ENCODE results near the gene CEP350. TPM values are rescaled to one million over a fixed set of nuclear protein-coding genes. Genes with fewer than 3 reads are reported as not detected.

The CEP350 gene
- total RNA-seq, 1 donor, result 57.9 TPM

DNA sequence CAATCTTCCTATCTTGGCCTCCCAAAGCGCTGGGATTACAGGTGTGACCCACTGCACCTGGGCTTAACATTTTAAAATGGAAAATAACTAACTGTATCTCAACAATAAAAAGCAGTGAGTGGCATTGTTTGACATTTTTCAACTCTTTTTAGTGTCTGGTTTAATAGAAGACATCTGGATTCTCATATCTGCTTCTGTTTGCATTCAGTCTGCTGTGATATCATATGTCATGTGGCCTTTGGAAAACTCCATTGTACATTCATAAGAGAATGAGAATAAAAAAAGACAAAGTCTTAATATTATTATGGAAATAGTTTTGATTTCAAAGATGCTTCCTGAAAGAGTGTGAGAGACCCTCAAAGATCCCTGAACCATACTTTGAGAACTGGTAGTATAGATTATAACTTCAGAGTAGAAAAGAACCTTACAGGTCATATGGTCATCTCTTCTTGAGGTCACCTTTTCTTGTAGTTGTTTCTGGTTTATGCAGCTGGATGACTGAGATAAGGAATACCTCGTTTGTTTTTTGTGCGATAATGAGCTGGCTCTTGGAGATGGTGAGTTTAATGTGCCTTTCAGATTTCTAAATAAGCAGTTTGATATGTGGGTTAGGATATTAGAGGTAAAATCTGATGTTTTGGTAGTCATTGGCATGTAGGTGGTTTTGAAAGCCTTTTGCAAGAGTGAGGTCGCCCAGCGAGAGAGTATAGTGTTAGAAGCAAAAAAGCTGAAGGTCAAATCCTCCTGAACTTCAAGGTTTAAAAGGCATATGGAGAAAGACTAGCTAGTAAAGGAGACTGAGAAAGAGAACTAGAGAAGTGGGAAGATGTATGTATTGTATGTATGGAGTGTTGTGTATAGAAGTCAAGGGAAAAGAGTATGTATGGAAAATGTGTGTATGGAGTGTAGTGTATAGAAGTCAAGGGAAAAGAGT is 17.2 kb downstream of the CEP350 start:
- no peak for DNase-seq (ENCODE audit: low read depth)
- TF ChIP-seq, protein P1, sequence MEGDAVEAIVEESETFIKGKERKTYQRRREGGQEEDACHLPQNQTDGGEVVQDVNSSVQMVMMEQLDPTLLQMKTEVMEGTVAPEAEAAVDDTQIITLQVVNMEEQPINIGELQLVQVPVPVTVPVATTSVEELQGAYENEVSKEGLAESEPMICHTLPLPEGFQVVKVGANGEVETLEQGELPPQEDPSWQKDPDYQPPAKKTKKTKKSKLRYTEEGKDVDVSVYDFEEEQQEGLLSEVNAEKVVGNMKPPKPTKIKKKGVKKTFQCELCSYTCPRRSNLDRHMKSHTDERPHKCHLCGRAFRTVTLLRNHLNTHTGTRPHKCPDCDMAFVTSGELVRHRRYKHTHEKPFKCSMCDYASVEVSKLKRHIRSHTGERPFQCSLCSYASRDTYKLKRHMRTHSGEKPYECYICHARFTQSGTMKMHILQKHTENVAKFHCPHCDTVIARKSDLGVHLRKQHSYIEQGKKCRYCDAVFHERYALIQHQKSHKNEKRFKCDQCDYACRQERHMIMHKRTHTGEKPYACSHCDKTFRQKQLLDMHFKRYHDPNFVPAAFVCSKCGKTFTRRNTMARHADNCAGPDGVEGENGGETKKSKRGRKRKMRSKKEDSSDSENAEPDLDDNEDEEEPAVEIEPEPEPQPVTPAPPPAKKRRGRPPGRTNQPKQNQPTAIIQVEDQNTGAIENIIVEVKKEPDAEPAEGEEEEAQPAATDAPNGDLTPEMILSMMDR (IDR thresholded peaks at IDR 0.05; ENCODE audit: insufficient read depth, low read length), result no peak
- no peak overlapping the region for H3K4me3 ChIP-seq (ENCODE audit: low read depth, low read length)

DNA sequence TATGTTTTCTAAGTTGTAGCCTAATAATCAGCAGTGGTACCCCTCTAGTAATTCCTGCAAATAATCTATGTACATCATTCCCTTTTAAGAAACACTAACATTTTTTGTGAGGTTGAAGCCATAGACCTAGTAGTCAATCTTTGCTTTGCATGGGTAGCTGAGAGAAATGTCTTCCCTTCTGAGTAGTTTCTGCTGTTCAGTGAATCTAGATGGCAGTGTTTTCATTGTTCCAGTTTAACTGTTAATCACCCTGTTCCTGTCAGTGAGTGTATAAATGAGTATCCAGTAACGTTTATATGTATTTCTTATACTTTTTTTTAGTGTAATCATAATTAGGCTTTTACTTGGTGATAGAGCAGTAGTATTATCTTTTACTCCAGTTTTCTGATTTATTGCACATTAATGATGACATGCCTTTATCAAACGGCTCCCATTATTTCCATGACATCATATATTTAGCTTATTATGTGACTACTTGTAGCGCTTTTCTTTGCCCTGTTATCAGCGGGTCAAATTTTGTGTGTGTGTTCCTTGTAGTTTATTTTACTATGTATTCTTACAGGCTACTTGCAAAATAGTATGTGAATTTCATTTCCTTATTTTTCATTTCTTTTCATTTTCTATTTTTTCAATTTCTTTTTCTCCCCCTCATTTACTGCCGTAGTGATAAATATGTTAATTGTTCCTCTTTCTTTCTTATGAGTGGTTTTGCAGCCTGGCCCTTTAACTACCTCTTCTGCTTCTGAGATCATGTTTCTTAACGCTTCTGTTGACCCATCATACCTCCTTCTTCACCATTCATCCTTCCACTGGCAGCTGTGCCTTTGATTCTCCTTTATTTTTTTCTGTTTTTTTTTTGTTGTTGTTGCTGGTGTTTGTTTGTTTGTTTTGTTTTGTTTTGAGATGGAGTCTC is 18.8 kb downstream of the CEP350 start:
- DNase-seq (ENCODE audit: low read depth), result no peak
- TF ChIP-seq, protein P1 (IDR thresholded peaks at IDR 0.05; ENCODE audit: insufficient read depth, low read length), result no peak
- no peak overlapping the region for H3K4me3 ChIP-seq (ENCODE audit: low read depth, low read length)

DNA sequence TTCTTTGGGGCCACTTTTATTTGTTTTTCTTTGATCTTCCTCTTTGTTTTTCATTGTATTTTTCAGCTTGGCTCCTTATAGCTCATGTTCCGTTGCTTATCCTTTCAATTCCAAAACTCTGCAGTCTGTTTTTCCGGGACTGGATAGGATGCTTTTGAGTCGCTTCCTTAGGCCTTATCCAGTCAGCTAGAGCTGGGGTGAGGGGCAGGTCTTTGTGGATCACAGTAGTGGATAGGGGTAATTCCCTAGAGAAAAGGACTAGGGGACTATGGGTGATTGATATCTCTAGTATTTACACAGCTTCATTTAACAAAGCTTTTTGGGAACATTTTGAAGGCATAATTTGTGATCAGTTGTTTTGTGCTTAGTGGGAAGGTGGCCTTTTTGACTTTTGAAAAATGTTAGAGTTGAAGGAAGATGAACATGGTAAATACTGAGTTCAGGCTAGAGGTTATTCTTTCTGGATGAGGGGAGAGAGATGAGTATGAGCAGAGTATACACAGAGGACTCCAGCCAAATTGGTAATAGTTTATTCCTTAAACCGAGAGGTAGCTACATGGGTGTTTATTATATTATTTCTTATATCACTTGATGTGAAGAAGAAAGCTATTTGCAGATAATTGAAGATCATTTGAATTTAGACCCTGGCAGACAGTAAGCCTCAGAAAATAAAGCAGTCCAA is 22.5 kb downstream of the CEP350 start:
- no peak overlapping the region for H3K4me3 ChIP-seq (ENCODE audit: low read depth, low read length)
- TF ChIP-seq, protein P1 (IDR thresholded peaks at IDR 0.05; ENCODE audit: insufficient read depth, low read length), result no peak
- no peak for DNase-seq (ENCODE audit: low read depth)

DNA sequence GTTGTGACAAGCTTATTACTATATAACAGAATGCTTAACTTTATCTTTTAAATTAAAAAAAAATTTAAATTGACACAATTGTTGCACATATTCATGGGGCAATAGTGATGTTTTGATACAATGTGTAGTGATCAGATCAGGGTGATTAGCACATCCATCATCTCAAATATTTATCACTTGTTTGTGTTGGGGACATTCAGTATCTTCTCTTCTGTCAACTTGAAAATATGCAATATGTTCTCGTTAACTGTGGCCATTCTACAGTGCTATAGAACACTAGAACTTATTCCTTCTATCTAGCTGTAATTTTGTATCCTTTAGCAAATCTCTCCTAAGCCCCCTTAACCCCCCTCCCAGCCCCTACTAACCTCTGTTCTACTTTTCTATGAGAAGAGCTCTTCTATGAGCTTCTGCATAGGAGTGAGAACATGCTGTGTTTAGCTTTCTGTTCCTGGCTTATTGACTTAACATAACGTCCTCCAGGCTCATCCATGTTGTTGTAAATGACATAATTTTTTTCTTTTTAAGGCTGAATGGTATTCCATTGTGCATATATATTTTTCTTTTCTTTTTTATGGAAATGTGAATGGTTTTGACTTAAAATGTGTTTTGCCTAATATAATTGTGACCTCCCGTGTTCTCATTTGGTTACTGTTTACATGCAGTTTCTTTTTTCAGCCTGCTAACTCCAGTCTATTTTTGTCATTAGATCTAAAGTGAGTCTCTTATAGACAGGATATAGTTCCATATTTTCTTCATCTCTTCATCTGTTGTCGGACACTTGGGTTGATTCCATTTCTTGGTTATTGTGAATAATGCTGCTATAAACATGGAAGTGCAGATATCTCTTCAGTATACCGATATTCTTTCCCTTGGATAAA is 23.8 kb downstream of the CEP350 start:
- TF ChIP-seq, protein P1 (IDR thresholded peaks at IDR 0.05; ENCODE audit: insufficient read depth, low read length), result no peak
- no peak overlapping the region for H3K4me3 ChIP-seq (ENCODE audit: low read depth, low read length)
- DNase-seq (ENCODE audit: low read depth), result no peak

DNA sequence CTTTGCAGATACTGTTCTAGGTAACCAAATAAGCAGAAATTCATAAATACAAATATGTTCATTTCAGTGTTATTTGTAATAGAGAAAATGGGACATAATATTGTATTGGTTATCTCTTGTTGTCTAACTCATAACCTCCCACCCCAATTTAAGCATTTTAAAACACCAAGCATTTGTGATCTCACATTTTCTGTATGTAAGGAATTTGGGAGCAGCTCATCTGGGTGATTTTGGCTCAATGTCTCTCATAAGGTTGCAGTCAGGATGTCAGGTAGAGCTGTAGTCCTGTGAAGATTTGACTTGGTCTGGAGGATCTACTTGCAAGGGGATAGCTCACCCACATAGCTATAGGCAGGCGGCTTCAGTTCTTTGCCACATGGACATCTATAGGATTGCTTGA is 29.5 kb downstream of the CEP350 start:
- TF ChIP-seq, protein P1 (IDR thresholded peaks at IDR 0.05; ENCODE audit: insufficient read depth, low read length), result no peak
- DNase-seq (ENCODE audit: low read depth), result no peak
- H3K4me3 ChIP-seq (ENCODE audit: low read depth, low read length), result no peak overlapping the region

Data from fibroblast of the aortic adventitia (primary cell).